HFFc6 (cell line): Measurements from ENCODE around the gene CRIP1. TPM values are rescaled to one million over a fixed set of nuclear protein-coding genes. Genes with fewer than 3 reads are reported as not detected.

Experiments used
- DNase-seq: peaks from one replicate; pipeline ENCODE4 v3.0.0-alpha.2; 2018
- H3K27ac Mint-ChIP-seq: 2 replicates; pipeline ENCODE4 v1.8.0; 2020; ENCODE audit warnings: mild to moderate bottlenecking, mixed read lengths
- H3K27me3 Mint-ChIP-seq: 2 replicates; pipeline ENCODE4 v1.8.0; 2021; ENCODE audit warnings: mild to moderate bottlenecking, moderate library complexity, mixed read lengths; ENCODE audit not compliant: insufficient read depth
- H3K36me3 Mint-ChIP-seq: 2 replicates; pipeline ENCODE4 v1.8.0; 2021; ENCODE audit warnings: low read depth, mixed read lengths
- H3K4me1 Mint-ChIP-seq: 2 replicates; pipeline ENCODE4 v1.8.0; 2020; ENCODE audit warnings: low read depth, mixed read lengths
- H3K4me3 Mint-ChIP-seq: 2 replicates; pipeline ENCODE4 v1.8.0; 2020; ENCODE audit warnings: mild to moderate bottlenecking, moderate library complexity, mixed read lengths
- H3K9me3 Mint-ChIP-seq: 2 replicates; pipeline ENCODE4 v1.8.0; 2020; ENCODE audit warnings: mild to moderate bottlenecking, mixed read lengths
- CTCF ChIP-seq: fragments of 200-600 bp; sonication (generic); IDR thresholded peaks from 2 replicates; pipeline ENCODE4 v1.5.0; 2021; ENCODE audit warnings: antibody characterized with exemption, mild to moderate bottlenecking
- total RNA-seq, 6 experiments: library from RNA; stranded (reverse); fragmentation: NEBNext Ultra II Directional; extraction: Animal tissue kit (Norgen Biotek cat#: 25700); gene quantifications; 2 replicates in 1 of 6; 3 replicates in 5 of 6; pipeline ENCODE4 v1.2.3, GENCODE V29; 2021

Gene CRIP1
- total RNA-seq, 6 experiments from 2014 or later: 4.8 to 55.2 (median 42.3) TPM

GRCh38 chr14:105473033-105473676, 13.5 kb upstream of the CRIP1 start:
- no peaks in the 10 kb centered on the region for H3K4me1 Mint-ChIP-seq

GRCh38 chr14:105473677-105474482, 12.8 kb upstream of the CRIP1 start:
- H3K27ac Mint-ChIP-seq: no peak overlapping the region
- peak overlapping the region; percentile 64 for H3K4me3 Mint-ChIP-seq
- no peaks in the 10 kb centered on the region for H3K4me1 Mint-ChIP-seq

More at GRCh38 chr14:105473033-105473676, 13.5 kb upstream of the CRIP1 start:
- Mint-ChIP-seq H3K27ac (no peak overlapping the region), H3K9me3 (peaks cover 4% of the 10 kb centered on the region; the same call in 1 of the 2 replicates), H3K27me3 (peaks cover 5% of the 10 kb centered on the region), H3K36me3 (no peaks in the 10 kb centered on the region), H3K4me3 (no peak overlapping the region; the same call in 1 of the 2 replicates)
- no peak for TF ChIP-seq CTCF
- DNase-seq: no peak

DNA sequence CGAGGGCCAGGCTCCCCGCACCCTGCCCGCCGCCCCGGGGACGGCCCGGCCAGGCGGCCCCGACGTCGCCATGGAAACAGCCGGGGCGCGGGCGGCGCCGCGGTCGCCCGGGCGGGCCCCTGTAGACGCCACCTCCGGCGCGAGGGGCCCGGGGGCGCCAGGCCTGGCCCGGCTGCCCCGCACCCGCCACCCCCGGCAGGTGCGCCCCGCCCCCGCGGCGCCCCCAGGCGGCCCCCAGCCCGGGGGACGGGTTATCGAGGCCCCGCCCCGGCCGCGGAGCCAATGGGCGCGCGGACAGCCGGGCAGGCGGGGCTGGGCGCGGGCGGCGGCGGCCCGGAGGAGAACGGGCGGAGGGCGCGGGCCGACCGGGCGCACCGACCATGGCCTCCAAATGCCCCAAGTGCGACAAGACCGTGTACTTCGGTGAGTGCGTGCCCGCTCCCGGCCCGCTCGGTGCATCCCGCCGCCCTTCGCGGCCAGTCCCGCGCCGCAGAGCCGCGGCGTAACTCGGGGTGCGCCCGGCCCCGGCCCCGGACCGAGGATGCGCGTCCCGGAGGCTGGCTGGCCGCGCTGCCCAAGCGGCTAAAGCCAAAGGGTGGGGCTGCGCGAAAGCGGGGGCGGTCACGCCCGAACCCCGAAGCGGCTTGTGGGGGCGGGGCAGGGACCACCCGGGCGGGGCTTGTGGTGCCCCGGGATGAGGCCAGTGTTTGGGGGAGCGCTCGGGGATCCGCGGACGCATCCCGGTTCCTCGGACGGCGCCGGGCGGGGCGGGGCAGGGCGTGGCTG, 12.0 kb upstream of the CRIP1 start, which contains the start of gene CRIP2:
CRIP2 (plus strand) TSS at position 339 of the 786 bp plus-strand sequence; CDS start at position 381, 42 bp downstream.
- no peak for TF ChIP-seq CTCF
- peaks cover 4% of the 10 kb centered on the region; the same call in 1 of the 2 replicates for H3K9me3 Mint-ChIP-seq
- no peak for DNase-seq
- H3K4me1 Mint-ChIP-seq: no peaks in the 10 kb centered on the region
- H3K36me3 Mint-ChIP-seq: no peaks in the 10 kb centered on the region
- H3K4me3 Mint-ChIP-seq: peak within 1 kb of the TSS; percentile 64
- peaks cover 5% of the 10 kb centered on the region for H3K27me3 Mint-ChIP-seq
- no peak within 1 kb of the TSS; the same call in 1 of the 2 replicates for H3K27ac Mint-ChIP-seq

More at GRCh38 chr14:105473677-105474482, 12.8 kb upstream of the CRIP1 start:
- peak; percentile 70 for DNase-seq
- H3K27me3 Mint-ChIP-seq: peaks cover 5% of the 10 kb centered on the region
- peaks cover 4% of the 10 kb centered on the region; the same call in 1 of the 2 replicates for H3K9me3 Mint-ChIP-seq
- no peaks in the 10 kb centered on the region for H3K36me3 Mint-ChIP-seq
- no peak for TF ChIP-seq CTCF

DNA sequence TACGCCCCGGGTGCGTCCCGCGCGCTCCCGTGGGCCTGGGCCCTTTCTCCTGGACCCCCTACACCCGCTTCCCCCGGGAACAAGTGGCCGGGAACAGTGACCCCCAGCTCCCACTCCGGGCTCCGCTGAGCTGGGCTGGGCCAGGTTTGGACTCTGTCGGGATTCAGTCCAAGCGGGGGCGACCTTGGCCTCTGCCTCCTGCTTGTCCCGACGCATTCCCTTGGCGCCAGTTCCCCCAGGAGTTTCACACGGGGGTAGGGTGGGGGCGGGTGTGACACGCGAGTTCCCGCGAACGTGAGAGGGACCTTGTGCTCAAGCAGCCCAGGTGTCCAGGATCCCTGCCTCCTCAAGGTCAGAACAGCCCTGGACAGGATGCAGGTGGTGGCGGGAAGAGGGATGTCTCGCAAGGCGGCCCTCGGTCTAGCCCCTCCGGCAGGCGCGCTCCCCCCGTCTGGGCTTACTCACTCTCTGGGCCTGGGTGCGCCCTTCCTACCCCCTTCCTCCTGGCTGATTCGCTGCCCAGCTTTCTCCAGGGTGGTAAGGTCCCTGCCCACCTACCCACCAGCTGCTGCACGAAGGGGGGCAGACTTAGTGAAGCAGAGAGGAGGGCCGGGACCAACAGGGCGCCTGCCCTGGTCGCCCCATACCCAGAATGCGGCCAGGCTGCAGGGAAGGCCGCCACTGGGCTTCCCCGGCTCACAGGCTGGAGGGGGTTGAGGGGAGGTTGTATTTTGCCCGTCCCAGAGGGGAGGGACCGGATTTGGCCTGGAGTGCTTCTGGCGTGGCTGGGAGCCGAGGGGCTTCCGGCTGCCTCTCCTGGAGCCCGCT, 11.2 kb upstream of the CRIP1 start:
- Mint-ChIP-seq H3K36me3 (no peaks in the 10 kb centered on the region), H3K27me3 (peaks cover 8% of the 10 kb centered on the region), H3K4me3 (peak overlapping the region; percentile 41), H3K27ac (no peak overlapping the region; the same call in 1 of the 2 replicates), H3K9me3 (peaks cover 4% of the 10 kb centered on the region; the same call in 1 of the 2 replicates), H3K4me1 (no peaks in the 10 kb centered on the region)
- TF ChIP-seq CTCF: no peak
- DNase-seq: no peak
